B cell (primary cell): ENCODE measurements around the gene SVIP. TPM values are rescaled to one million over a fixed set of nuclear protein-coding genes. Genes with fewer than 3 reads are reported as not detected.

Experiments
- ATAC-seq: fragments of 200-7000 bp; cut with Tn5 transposase; one replicate; pipeline ENCODE4 v1.10.0; 2021; ENCODE audit warnings: low read depth, mild to moderate bottlenecking, moderate number of reproducible peaks, moderate library complexity
- CTCF ChIA-PET: fragments of 350-600 bp; sonication (Branson Sonifier 250); formaldehyde crosslinking; loops from one replicate; lab custom pipeline; 2021; ENCODE audit warnings: antibody characterized with exemption, inconsistent platforms; lab: Charles Lee
- POLR2A ChIA-PET: fragments of 350-600 bp; sonication (Branson Sonifier 250); formaldehyde crosslinking; loops from one replicate; lab custom pipeline; 2021; ENCODE audit warnings: antibody characterized with exemption; lab: Charles Lee
- DNase-seq: peaks from one replicate; pipeline ENCODE4 v3.0.0; 2013
- H2AFZ ChIP-seq: 2 replicates; pipeline ENCODE4 v1.6.1; 2012; ENCODE audit warnings: mild to moderate bottlenecking, low read depth, low read length; ENCODE audit not compliant: insufficient read depth, poor library complexity, severe bottlenecking
- H3K27ac ChIP-seq, 2 donors: 1 replicate in 1 of 2; 2 replicates in 1 of 2; pipeline ENCODE4 v1.5.1; 2012 to 2013; ENCODE audit warnings: low read length in 2 of 2, mild to moderate bottlenecking in 2 of 2, moderate library complexity in 1 of 2
- H3K27me3 ChIP-seq, 4 experiments: fragments of 200-600 bp in 1 of 4; sonication (generic) in 1 of 4; replicated peaks in 1 of 4; 1 replicate in 2 of 4; 2 replicates in 2 of 4; pipeline versions ENCODE4 v1.6.1 to v1.7.0; 2013 to 2016; ENCODE audit warnings: low read length in 3 of 4, mild to moderate bottlenecking in 2 of 4, mixed read lengths in 1 of 4, moderate library complexity in 1 of 4; ENCODE audit not compliant: insufficient read depth in 4 of 4, control insufficient read depth in 3 of 4; ENCODE audit errors: control extremely low read depth in 1 of 4
- H3K36me3 ChIP-seq, 2 experiments: replicated peaks in 1 of 2; 1 replicate in 1 of 2; 2 replicates in 1 of 2; pipeline versions ENCODE4 v1.6.1 to v1.7.1; 2013; ENCODE audit warnings: low read length in 1 of 2; ENCODE audit not compliant: insufficient read depth in 2 of 2, control insufficient read depth in 1 of 2; ENCODE audit errors: control extremely low read depth in 1 of 2, extremely low read depth in 1 of 2
- H3K4me1 ChIP-seq, 2 donors: fragments of 200-600 bp in 1 of 2; sonication (generic) in 1 of 2; 1 replicate in 1 of 2; 2 replicates in 1 of 2; pipeline versions ENCODE4 v1.5.1 to v1.6.1; 2013 to 2017; ENCODE audit warnings: low read length in 2 of 2; ENCODE audit not compliant: control insufficient read depth in 2 of 2, insufficient read depth in 2 of 2
- H3K4me2 ChIP-seq: replicated peaks from 2 replicates; pipeline ENCODE3; 2012; ENCODE audit warnings: mild to moderate bottlenecking, low read depth, low read length; ENCODE audit not compliant: poor library complexity, severe bottlenecking
- H3K4me3 ChIP-seq, 5 experiments: fragments of 200-600 bp in 1 of 5; sonication (generic) in 1 of 5; 1 replicate in 3 of 5; 2 replicates in 2 of 5; pipeline versions ENCODE4 v1.5.1 to v1.7.0; 2011 to 2016; ENCODE audit warnings: low read length in 4 of 5, mild to moderate bottlenecking in 4 of 5, low read depth in 2 of 5, control low read depth in 1 of 5, moderate library complexity in 1 of 5; ENCODE audit not compliant: insufficient read depth in 1 of 5; ENCODE audit errors: control extremely low read depth in 1 of 5, extremely low read depth in 1 of 5
- H3K79me2 ChIP-seq: fragments of 200-600 bp; sonication (generic); one replicate; pipeline ENCODE4 v1.6.0; 2016; ENCODE audit warnings: low read length; ENCODE audit not compliant: control insufficient read depth, insufficient read depth
- H3K9ac ChIP-seq: fragments of 200-600 bp; sonication (generic); 2 replicates; pipeline ENCODE4 v1.6.1; 2017; ENCODE audit warnings: mild to moderate bottlenecking, low read length, moderate library complexity
- H3K9me3 ChIP-seq, 3 donors: one replicate each; pipeline versions ENCODE4 v1.6.1 to v1.7.1; 2013; ENCODE audit warnings: low read length in 2 of 3; ENCODE audit not compliant: control insufficient read depth in 2 of 3, insufficient read depth in 1 of 3; ENCODE audit errors: control extremely low read depth in 1 of 3
- H4K20me1 ChIP-seq: 2 replicates; pipeline ENCODE4 v1.6.0; 2012; ENCODE audit warnings: mild to moderate bottlenecking, low read length; ENCODE audit not compliant: insufficient read depth, control insufficient read depth, poor library complexity, severe bottlenecking
- H3K27ac Mint-ChIP-seq: one replicate; pipeline ENCODE4 v1.8.0; 2021; ENCODE audit warnings: mixed read lengths
- H3K27me3 Mint-ChIP-seq: one replicate; pipeline ENCODE4 v1.8.0; 2021; ENCODE audit warnings: mixed read lengths
- H3K4me1 Mint-ChIP-seq: one replicate; pipeline ENCODE4 v1.8.0; 2021; ENCODE audit warnings: mixed read lengths
- H3K4me3 Mint-ChIP-seq: one replicate; pipeline ENCODE4 v1.8.0; 2021; ENCODE audit warnings: mixed read lengths
- H3K9me3 Mint-ChIP-seq: one replicate; pipeline ENCODE4 v1.8.0; 2022; ENCODE audit warnings: mixed read lengths; ENCODE audit not compliant: insufficient read depth
- CTCF ChIP-seq: fragments of 200-600 bp; IDR thresholded peaks from one replicate; pipeline ENCODE4 v1.8.0; 2022; ENCODE audit warnings: antibody characterized with exemption, mild to moderate bottlenecking
- EZH2 ChIP-seq: IDR thresholded peaks from 2 replicates; pipeline ENCODE4 v1.6.1; 2012; ENCODE audit warnings: borderline replicate concordance, low read depth, mild to moderate bottlenecking, moderate library complexity, low read length; ENCODE audit not compliant: insufficient read depth, poor library complexity, severe bottlenecking
- WGBS: methylation state at CpG from one replicate; pipeline ENCODE4 v1.1.5; 2013; ENCODE audit warnings: missing lambda C conversion rate; ENCODE audit not compliant: insufficient coverage; 5-methylcytosine and 5-hydroxymethylcytosine counted together
- intact Hi-C: fragments of 100-400 bp; cut with micrococcal nuclease; formaldehyde crosslinking; loops from one replicate; pipeline ENCODE4 v1.10.0; 2022
- polyA plus RNA-seq: library from polyadenylated mRNA; depleted of rRNA; stranded (reverse); fragments of >200 nt; gene quantifications from 2 replicates; pipeline ENCODE4 v1.2.3, GENCODE V29; 2012
- total RNA-seq, 2 donors: library from RNA; stranded (reverse); fragments of 120-200 nt in 1 of 2; gene quantifications; 1 replicate in 1 of 2; 2 replicates in 1 of 2; pipeline versions ENCODE4 v1.2.3 to v1.2.4, GENCODE V29; 2013 to 2022

SVIP gene
- total and polyA plus RNA-seq, 2 donors (not counting 1 experiment from before 2014, with no cell fraction given): 5.6 to 20.4 TPM

DNA sequence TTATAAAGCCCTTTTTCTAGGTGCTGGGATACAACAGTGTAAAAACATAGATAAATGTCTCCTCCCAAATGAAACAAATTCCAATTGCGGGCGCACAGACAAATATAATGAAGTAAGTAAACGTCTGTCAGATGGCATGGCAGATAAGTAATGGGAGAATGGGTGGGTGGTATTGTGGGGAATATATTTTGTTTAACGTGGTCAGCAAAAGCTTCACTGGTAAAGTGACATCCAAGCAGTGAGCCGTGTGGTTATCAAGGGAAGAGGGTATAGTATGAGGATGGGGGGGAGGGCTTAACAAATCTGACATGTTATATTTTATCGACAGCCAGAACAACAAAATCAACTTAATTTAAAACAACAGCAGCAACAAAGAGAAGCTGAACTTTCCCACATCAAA is 1.2 kb downstream of the SVIP start:
- Mint-ChIP-seq H3K9me3 (no peaks in the 10 kb centered on the region), H3K27me3 (no peaks in the 10 kb centered on the region), H3K4me1 (peaks cover 11% of the 10 kb centered on the region), H3K4me3 (peak overlapping the region; percentile 94), H3K27ac (no peak overlapping the region)
- ChIA-PET POLR2A (no interaction called here), CTCF (interaction anchor here (1.2 to 2.6 kb wide), 4 partner anchors 9 to 202 kb away, joined by 4 to 10 read pairs (median 8); partner anchors contain the start of gene FANCF)
- Histone ChIP-seq H3K27ac (no peak overlapping the region), H3K36me3 (peaks cover 7 to 18% of the 10 kb centered on the region in 2 experiments), H3K4me3 (peak overlapping the region in 1 of 5 experiments; percentile 88), H3K9ac (peak overlapping the region; percentile 84), H2AFZ (no peak overlapping the region), H3K79me2 (no peaks in the 10 kb centered on the region), H3K4me2 (peak overlapping the region; percentile 70), H4K20me1 (no peaks in the 10 kb centered on the region), H3K27me3 (no peaks in the 10 kb centered on the region), H3K4me1 (peaks cover 9 to 13% of the 10 kb centered on the region in 2 donors), H3K9me3 (no peaks in the 10 kb centered on the region)
- ATAC-seq (no peak), DNase-seq (no peak)
- TF ChIP-seq CTCF (no peak), EZH2 (no peak)
- intact Hi-C loops: loop anchor here (2.0 kb wide), 1 partner anchor 48 kb away; no protein-coding TSS in a partner anchor
- WGBS: 25% methylated on average over 2 of the region's 6 CpGs

GRCh38 chr11:22822203-22822602 is 7.4 kb downstream of the SVIP start:
- H3K27me3 Mint-ChIP-seq: no peaks in the 10 kb centered on the region
- Histone ChIP-seq H3K4me3 (no peak overlapping the region), H4K20me1 (no peaks in the 10 kb centered on the region), H3K4me2 (no peak overlapping the region), H3K9ac (no peak overlapping the region), H3K79me2 (no peaks in the 10 kb centered on the region), H3K9me3 (no peaks in the 10 kb centered on the region), H3K36me3 (peaks cover 7 to 22% of the 10 kb centered on the region in 2 experiments), H3K27ac (no peak overlapping the region), H3K4me1 (no peaks in the 10 kb centered on the region), H3K27me3 (no peaks in the 10 kb centered on the region), H2AFZ (no peak overlapping the region)
- H3K4me1 Mint-ChIP-seq: no peaks in the 10 kb centered on the region
- ATAC-seq (no peak), DNase-seq (no peak)
- intact Hi-C loops: no loop called here
- POLR2A ChIA-PET: no interaction called here
- H3K27ac Mint-ChIP-seq: no peak overlapping the region
- peaks cover 5% of the 10 kb centered on the region for H3K9me3 Mint-ChIP-seq
- WGBS: no CpG with 5 or more reads among the region's 2 CpGs
- TF ChIP-seq CTCF: no peak
- no peak for TF ChIP-seq EZH2
- CTCF ChIA-PET: interaction anchor here (1.1 to 1.3 kb wide), 2 partner anchors 19 to 40 kb away, joined by 3 read pairs; no protein-coding TSS in a partner anchor
- H3K4me3 Mint-ChIP-seq: no peak overlapping the region
